Measurements from ENCODE around the gene S100A4. TPM values are rescaled to one million over a fixed set of nuclear protein-coding genes. Genes with fewer than 3 reads are reported as not detected.
A peak's percentile ranks its signal among the peaks of the same experiment; 100 is the strongest.

The S100A4 gene
- total RNA-seq, 2 donors from 2014 or later: 36.1 to 79.4 TPM

DNA sequence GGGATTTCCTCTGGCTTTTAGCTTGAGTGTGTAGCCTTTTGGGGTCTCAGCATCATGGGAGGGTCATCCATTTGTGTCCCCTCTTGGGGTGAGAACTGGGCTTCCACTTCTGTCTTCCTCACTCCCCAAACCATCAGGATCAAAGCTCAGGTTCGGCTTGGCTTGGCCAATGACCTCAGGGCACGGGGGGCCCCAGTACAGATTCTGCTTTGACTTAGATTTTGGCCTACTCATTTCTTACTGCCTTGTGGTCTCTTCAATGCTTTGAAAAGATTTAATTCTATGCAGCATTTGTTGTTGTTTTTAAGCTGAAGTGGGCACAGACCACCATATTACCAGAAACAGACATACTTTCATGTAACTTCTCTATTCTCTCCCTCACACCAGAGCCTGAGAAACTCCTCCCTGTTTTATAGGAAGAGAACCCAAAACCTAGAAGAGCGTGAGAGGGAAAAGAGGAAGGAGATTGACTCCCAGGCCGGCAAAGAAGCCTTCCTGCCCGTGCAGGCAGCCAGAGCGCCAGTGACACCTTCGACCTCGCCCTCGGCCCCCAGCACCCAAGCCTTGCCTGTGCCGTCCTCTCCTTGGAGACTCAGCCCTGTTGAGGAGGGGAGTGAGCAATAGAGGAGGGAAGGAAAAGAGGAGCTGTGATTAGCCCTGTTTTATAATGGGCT is 5.4 kb upstream of the S100A4 start:
- intact Hi-C loops (cut with DNase I, micrococcal nuclease): no loop called here
- peak in 1 of 2 donors; percentile 23 for DNase-seq
- peak; percentile 36 for ATAC-seq

DNA sequence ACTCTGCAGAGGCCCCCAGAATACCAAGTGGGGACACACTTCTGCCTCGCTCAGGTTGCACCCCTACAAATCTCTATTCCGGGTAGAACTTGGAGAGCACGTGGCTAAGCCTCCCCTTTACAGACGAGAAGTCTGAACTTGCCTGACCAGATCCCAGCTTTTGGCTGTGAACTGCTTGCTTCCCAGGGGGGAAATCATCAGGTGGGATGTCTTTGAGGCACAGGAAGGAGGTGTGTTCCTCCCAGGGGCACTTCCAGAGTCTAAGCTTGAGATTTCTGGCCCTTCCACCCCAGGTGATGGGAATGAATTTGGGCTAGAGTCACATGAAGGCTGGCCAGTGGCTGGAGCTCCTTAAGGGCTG is 4.8 kb upstream of the S100A4 start:
- no peak for ATAC-seq
- DNase-seq: no peak
- intact Hi-C loops (cut with DNase I, micrococcal nuclease): no loop called here

GRCh38 chr1:153549741-153550397 is 4.3 kb upstream of the S100A4 start:
- intact Hi-C loops (cut with DNase I, micrococcal nuclease): no loop called here
- DNase-seq: peak in 1 of 2 donors; percentile 20
- no peak for ATAC-seq

DNA sequence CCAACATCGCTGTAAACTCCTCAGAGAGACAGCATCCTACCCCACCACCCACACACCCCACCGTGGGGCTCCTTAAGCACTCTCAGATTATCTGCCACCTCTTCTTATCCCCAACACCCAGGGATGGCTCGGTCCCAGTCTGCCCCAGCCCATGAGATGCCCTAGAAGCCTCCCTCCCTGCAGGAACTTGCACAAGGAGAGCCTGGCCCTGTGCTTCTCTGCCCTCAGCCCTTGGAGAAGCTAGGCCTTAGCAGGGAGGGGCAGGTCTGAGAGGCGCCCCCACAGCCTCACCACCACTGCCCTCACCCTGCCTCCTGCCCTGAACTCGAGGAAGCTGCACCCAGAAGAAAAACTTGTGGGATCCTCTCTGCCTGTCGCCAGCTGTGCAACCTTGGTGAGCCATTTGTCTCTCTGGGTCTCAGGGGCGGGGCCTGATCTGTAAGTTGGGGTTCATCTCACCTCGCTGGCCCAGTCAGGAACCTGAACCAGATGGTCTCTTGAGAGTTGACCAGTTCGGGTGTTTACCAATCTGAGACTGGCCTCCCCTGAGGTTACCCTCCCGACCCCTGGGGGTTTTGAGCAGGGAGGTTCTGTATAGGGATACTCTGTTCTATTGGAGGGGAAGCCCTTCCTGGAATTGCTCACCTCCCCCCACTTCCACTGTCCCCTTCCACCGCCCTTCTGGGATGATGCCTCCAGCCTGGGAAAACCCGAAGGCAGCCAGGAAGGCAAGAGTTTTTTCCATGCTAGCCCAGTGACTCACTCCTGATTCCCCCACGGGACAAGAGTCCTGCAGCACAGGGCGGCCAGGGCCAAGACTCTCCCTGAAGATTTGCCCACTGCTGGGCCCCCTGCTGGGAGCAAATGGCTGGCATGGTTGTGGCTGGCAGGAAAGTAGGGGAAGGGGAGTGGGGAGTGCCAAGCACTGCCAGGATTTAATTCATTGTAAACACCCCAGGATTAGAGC is 3.4 kb upstream of the S100A4 start, which contains the start of gene S100A3:
S100A3 (minus strand) TSS at position 537 of the 967 bp plus-strand sequence. CDS start 773 bp downstream, outside the sequence.
- DNase-seq (peak in 1 of 2 donors; percentile 59), ATAC-seq (no peak)
- intact Hi-C loops (cut with DNase I, micrococcal nuclease): no loop called here

- DNase-seq: peak in 1 of 2 donors; percentile 23
- no peak for ATAC-seq
- intact Hi-C loops (cut with DNase I, micrococcal nuclease): no loop called here
Observed at GRCh38 chr1:153547560-153548551, 2.2 kb upstream of the S100A4 start.

GRCh38 chr1:153546796-153547559 is 1.4 kb upstream of the S100A4 start:
- no peak for ATAC-seq
- intact Hi-C loops (cut with DNase I, micrococcal nuclease): no loop called here
- DNase-seq: peak in 1 of 2 donors; percentile 22

DNA sequence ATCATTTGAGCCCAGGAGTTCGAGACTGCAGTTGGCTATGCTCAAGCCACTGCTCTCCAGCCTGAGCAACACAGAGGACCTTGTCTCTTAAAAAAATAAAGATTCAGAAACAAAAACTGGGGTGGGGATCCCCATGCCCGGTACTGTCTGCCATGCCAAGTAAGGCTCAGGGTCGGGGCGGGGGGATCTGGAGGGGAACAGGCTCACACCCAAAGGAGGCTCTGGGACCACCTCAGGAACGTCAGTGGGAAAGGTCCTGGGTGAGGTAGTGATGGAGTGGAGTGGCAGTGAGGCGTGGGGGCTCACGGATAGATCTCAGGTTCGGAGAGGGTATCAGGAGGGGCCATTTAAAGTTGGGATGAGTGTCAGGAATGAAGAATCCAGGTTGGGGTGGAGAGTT is 765 bp upstream of the S100A4 start:
- intact Hi-C loops (cut with DNase I, micrococcal nuclease): no loop called here
- ATAC-seq (no peak), DNase-seq (peak in 1 of 2 donors; percentile 25)

DNA sequence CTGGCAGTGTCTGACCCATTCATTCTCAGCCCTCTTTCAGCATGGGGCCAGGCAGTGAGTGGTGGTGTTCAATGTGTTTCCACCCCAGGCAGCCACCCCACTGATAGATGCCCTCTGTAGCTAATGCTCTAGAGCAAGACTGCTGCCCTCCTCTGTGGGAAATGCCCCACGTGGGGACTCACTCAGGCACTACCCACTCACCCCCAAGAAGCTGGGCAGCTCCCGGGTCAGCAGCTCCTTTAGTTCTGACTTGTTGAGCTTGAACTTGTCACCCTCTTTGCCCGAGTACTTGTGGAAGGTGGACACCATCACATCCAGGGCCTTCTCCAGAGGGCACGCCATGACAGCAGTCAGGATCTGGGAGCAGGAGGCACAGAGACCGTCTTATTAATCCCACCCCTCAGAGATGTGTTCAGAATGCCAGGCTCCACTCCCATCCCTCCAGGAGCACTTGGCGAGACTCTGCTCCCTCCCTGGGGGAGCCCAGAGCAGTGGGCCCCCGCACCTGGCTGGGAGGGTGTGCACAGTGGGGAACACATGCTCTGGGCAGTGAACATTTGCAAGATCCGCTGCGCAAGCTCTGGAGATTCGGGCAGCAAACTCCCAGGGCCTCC is 1.0 kb downstream of the S100A4 start:
- ATAC-seq: no peak
- intact Hi-C loops (cut with DNase I, micrococcal nuclease): no loop called here
- no peak for DNase-seq

DNA sequence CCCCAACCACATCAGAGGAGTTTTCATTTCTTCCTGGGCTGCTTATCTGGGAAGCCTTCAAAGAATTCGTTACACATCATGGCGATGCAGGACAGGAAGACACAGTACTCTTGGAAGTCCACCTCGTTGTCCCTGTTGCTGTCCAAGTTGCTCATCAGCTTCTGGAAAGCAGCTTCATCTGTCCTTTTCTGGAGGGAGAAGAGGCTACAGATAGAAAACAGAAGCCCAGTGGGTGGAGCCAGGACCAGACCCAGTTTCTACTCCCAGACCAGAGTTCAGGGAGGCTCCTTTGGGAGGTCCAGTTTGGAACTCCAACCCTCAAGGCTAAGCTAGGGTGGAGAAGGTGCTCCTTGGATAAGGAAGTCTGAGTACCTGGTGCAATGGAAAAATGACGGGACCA is 1.9 kb downstream of the S100A4 start:
- no peak for ATAC-seq
- peak in 1 of 2 donors; percentile 31 for DNase-seq
- intact Hi-C loops (cut with DNase I, micrococcal nuclease): no loop called here

DNA sequence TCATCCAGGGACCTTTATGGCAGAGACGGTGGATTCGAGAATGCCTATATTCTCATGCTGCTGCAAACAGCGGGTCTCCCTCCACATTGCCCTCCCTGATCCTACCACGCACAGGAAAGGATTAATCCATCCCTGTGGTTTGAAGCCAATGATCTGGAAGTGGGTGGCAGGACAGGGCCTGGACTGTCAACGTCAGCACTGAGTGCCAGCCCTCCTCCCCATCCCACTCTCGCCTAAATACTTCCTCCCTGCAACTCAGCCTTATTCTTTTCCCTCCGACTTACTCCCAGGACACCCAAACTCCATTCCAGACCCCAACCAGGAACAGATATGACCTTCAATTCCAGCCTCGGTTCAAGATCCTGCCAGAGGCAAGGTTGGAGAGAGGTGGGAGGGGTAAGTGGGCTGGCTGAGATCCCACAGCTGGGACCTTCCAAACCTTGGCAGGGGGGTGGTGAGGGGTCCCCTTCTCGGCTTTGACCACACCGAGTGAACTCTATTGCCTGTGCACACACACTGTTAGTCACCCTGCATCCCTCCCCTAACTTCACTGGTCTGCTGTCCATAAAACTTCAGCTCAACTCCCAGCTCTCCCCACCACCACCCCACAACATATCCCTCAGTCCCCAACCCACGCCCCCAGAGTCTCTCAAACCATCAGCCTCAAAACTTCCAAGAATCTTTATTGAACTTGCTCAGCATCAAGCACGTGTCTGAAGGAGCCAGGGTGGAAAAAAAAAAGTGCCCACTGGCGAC is 2.5 kb downstream of the S100A4 start:
- DNase-seq (peak in 1 of 2 donors; percentile 21), ATAC-seq (no peak)
- intact Hi-C loops (cut with DNase I, micrococcal nuclease): no loop called here

- DNase-seq (peak in 1 of 2 donors; percentile 25), ATAC-seq (no peak)
- intact Hi-C loops (cut with DNase I, micrococcal nuclease): no loop called here
Observed at GRCh38 chr1:153541641-153542590, 3.7 kb downstream of the S100A4 start.

- intact Hi-C loops (cut with DNase I, micrococcal nuclease): no loop called here
- peak in 1 of 2 donors; percentile 31 for DNase-seq
- ATAC-seq: no peak
Observed at GRCh38 chr1:153540394-153541361, 4.9 kb downstream of the S100A4 start, which contains the start of gene S100A5. Gene S100A5 (minus strand): TSS chr1:153540934. CDS start chr1:153540191, 743 bp downstream.

DNA sequence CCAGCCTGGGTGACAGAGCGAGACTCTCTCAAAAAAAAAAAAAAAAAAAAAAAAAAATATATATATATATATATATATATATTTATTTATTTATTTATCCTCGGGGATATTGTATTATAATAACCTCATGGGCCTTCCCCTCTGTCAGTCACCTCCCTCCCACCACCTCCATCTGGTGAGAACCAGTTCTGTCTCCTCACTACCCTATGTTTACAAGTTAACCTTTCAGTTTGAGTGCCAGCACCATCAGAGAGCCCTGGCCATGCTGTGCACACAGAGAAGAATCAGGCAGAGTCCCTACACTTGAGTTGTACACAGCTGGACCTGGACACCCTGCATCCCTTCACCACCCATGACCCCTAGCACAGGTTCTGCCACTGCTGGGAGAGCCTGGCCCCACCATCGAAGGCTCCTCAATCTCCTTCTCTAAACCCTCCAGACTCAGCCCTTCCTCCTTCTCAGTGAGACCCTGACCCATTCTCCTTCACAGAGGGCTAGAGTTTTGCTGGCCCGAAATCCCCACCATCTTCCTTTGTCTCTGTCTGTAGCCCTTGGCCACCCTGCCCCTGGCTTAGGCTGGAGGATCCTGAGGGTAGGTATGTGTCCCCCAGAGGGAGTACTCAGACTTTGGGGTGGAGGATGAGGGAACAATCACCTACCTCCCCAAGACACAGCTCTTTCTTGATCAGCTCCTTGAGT is 6.1 kb downstream of the S100A4 start:
- DNase-seq (peak in 1 of 2 donors; percentile 25), ATAC-seq (no peak)
- intact Hi-C loops (cut with DNase I, micrococcal nuclease): no loop called here
